ENCODE data around the gene HLA-DQB2. TPM values are rescaled to one million over a fixed set of nuclear protein-coding genes. Genes with fewer than 3 reads are reported as not detected.
A peak's percentile ranks its signal among the peaks of the same experiment; 100 is the strongest.
"Not testable (repeated sequence)": the region's sequence is repeated elsewhere in the genome, so short reads cannot be mapped to it uniquely, and the experiment has no call there.

The HLA-DQB2 gene
- total RNA-seq, 1 donor from 2014 or later = not detected

GRCh38 chr6:32785781-32786533, 22.6 kb upstream of the HLA-DQB2 start:
- Mint-ChIP-seq H3K9me3 (peaks cover 14% of the 10 kb centered on the region), H3K4me3 (no peak overlapping the region), H3K27ac (no peak overlapping the region), H3K27me3 (ENCODE audit: low read depth) (peaks cover 31% of the 10 kb centered on the region), H3K4me1 (no peaks in the 10 kb centered on the region), H3K36me3 (no peaks in the 10 kb centered on the region)
- no peak for DNase-seq (ENCODE audit: low spot score in 2 of 2, unreplicated experiment in 2 of 2)
- peak; percentile 55 for TF ChIP-seq CTCF (IDR thresholded peaks at IDR 0.05; ENCODE audit: unreplicated experiment)

GRCh38 chr6:32782923-32783322, 19.6 kb upstream of the HLA-DQB2 start:
- H3K9me3 Mint-ChIP-seq = peaks cover 16% of the 10 kb centered on the region
- not testable (repeated sequence) for DNase-seq (ENCODE audit: low spot score in 2 of 2, unreplicated experiment in 2 of 2); H3K36me3 Mint-ChIP-seq; H3K4me1 Mint-ChIP-seq; H3K4me3 Mint-ChIP-seq; H3K27ac Mint-ChIP-seq
- peaks cover 38% of the 10 kb centered on the region for H3K27me3 Mint-ChIP-seq (ENCODE audit: low read depth)

GRCh38 chr6:32779036-32779435, 15.7 kb upstream of the HLA-DQB2 start:
- Mint-ChIP-seq H3K27ac (no peak overlapping the region), H3K27me3 (ENCODE audit: low read depth) (peaks cover 51% of the 10 kb centered on the region), H3K9me3 (peaks cover 12% of the 10 kb centered on the region), H3K36me3 (no peaks in the 10 kb centered on the region), H3K4me3 (no peak overlapping the region), H3K4me1 (no peaks in the 10 kb centered on the region)
- no peak for TF ChIP-seq CTCF (IDR thresholded peaks at IDR 0.05; ENCODE audit: unreplicated experiment)
- DNase-seq (ENCODE audit: low spot score in 2 of 2, unreplicated experiment in 2 of 2) = no peak

GRCh38 chr6:32775071-32775470, 11.7 kb upstream of the HLA-DQB2 start:
- Mint-ChIP-seq H3K4me3 (no peak overlapping the region), H3K36me3 (no peaks in the 10 kb centered on the region), H3K27ac (no peak overlapping the region), H3K27me3 (ENCODE audit: low read depth) (peaks cover 69% of the 10 kb centered on the region), H3K9me3 (no peaks in the 10 kb centered on the region), H3K4me1 (no peaks in the 10 kb centered on the region)
- no peak for DNase-seq (ENCODE audit: low spot score in 2 of 2, unreplicated experiment in 2 of 2)
- no peak for TF ChIP-seq CTCF (IDR thresholded peaks at IDR 0.05; ENCODE audit: unreplicated experiment)

DNA sequence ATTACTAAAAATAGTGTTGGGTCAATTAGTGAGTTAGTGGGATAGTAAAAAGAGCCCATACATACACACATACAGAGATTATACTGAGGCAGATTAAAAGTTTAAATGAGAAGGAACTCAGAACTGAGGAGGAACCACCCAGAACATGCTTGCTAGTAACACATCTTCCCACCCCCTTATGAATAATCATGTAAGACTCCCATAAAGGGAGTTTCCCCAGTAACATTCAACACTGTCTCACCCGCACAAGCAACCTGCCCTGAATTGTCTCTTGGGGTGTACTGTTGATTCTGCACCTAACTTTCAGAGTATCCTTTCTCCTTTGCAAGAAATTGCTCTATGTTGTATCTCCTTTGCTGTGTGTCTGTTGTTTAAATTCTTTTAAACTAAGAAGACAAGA, 11.1 kb upstream of the HLA-DQB2 start:
- Mint-ChIP-seq H3K4me1 (no peaks in the 10 kb centered on the region), H3K27ac (no peak overlapping the region), H3K4me3 (no peak overlapping the region), H3K36me3 (no peaks in the 10 kb centered on the region), H3K27me3 (ENCODE audit: low read depth) (peaks cover 70% of the 10 kb centered on the region), H3K9me3 (no peaks in the 10 kb centered on the region)
- DNase-seq (ENCODE audit: low spot score in 2 of 2, unreplicated experiment in 2 of 2) = no peak
- no peak for TF ChIP-seq CTCF (IDR thresholded peaks at IDR 0.05; ENCODE audit: unreplicated experiment)

DNA sequence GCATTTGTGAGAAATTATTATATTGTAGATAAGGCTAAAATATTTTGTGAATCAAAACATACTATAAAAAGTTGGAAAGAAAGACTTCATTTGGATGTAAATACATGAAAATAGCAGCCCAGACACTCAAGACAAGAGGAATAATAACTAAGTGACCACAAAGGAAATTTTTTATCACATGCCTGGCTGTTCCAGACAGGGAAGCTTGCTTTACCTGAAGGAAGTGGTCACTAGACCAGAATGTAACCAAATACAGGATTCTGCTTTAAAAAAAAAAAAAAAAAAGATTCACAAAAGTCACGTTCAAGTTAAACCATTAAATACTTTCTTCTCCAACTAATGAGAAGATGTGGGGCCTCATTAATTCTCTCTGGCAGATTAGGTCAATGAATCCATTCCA, 9.3 kb upstream of the HLA-DQB2 start:
- no peak for DNase-seq (ENCODE audit: low spot score in 2 of 2, unreplicated experiment in 2 of 2)
- no peak overlapping the region for H3K4me3 Mint-ChIP-seq
- no peaks in the 10 kb centered on the region for H3K4me1 Mint-ChIP-seq
- no peaks in the 10 kb centered on the region for H3K9me3 Mint-ChIP-seq
- no peak for TF ChIP-seq CTCF (IDR thresholded peaks at IDR 0.05; ENCODE audit: unreplicated experiment)
- peaks cover 75% of the 10 kb centered on the region for H3K27me3 Mint-ChIP-seq (ENCODE audit: low read depth)
- no peak overlapping the region for H3K27ac Mint-ChIP-seq
- H3K36me3 Mint-ChIP-seq = no peaks in the 10 kb centered on the region
